Gastroesophageal sphincter (tissue), 3 donors: ENCODE measurements around the gene SMARCA2.

Experiments used
- CTCF ChIP-seq, 4 experiments: fragments of 200-600 bp in 2 of 4; fragments of 450-650 bp in 2 of 4; sonication (generic) in 1 of 4; IDR thresholded peaks; one replicate each; pipeline ENCODE4 v1.5.1; 2017 to 2019; ENCODE audit warnings: antibody characterized with exemption in 4 of 4, mild to moderate bottlenecking in 2 of 4, moderate library complexity in 2 of 4
- POLR2A ChIP-seq, 2 donors: fragments of 450-650 bp; IDR thresholded peaks; one replicate each; pipeline ENCODE4 v1.6.1; 2017; ENCODE audit warnings: antibody characterized with exemption in 2 of 2, mild to moderate bottlenecking in 2 of 2, moderate library complexity in 1 of 2
- POLR2AphosphoS5 ChIP-seq: sonication (generic); formaldehyde crosslinking; IDR thresholded peaks from one replicate; pipeline ENCODE4 v1.6.1; 2017; ENCODE audit warnings: antibody characterized with exemption

DNA sequence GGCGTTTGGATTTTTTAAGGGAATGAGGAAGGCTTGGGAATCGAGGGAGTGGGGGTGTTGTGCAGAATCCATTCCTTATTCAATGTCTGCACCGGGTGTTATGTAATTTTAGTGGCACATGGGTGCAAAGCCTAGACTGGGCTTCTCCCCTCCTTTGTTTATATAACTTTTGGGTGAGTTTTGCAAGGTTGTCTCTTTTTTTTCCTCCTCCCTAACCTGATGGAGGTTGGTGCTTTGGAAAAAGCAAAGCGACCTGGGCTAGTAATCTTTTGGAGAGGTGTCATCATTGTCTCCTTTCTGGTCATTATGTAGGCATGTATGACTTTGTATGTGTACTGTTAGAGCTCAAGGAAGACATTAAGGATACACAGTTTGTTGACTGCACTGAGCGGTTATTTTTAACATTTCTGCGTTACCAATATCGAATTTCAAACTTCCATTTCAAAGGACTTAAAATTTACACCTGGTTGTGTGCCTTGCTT, 3.1 kb downstream of the SMARCA2 start:
- TF ChIP-seq CTCF (IDR thresholded peaks at IDR 0.05) (no peak), POLR2A (IDR thresholded peaks at IDR 0.05) (no peak), POLR2AphosphoS5 (no peak)
